Esophagus squamous epithelium (tissue), 5 donors: ENCODE results near the gene CYLD. TPM values are rescaled to one million over a fixed set of nuclear protein-coding genes. Genes with fewer than 3 reads are reported as not detected.

Source experiments
- DNase-seq: peaks from one replicate; lab custom pipeline; 2025; lab: John Stamatoyannopoulos, UW
- H3K27ac ChIP-seq, 4 donors: fragments of 200-600 bp; sonication (generic); one replicate each; pipeline ENCODE4 v1.5.1; 2016 to 2019; ENCODE audit warnings: mild to moderate bottlenecking in 1 of 4
- H3K27me3 ChIP-seq, 4 donors: fragments of 200-600 bp; sonication (generic); 1 replicate in 3 of 4; 2 replicates in 1 of 4; pipeline versions ENCODE4 v1.5.1 to v1.6.0; 2017 to 2021; ENCODE audit warnings: antibody characterized with exemption in 1 of 4
- H3K36me3 ChIP-seq, 3 donors: fragments of 200-600 bp; sonication (generic); one replicate each; pipeline ENCODE4 v1.5.1; 2016 to 2019
- H3K4me1 ChIP-seq, 3 donors: fragments of 200-600 bp; sonication (generic); one replicate each; pipeline ENCODE4 v1.5.1; 2017 to 2019
- H3K4me3 ChIP-seq, 4 donors: fragments of 200-600 bp; sonication (generic); 1 replicate in 3 of 4; 2 replicates in 1 of 4; pipeline ENCODE4 v1.5.1; 2016 to 2019; ENCODE audit warnings: mild to moderate bottlenecking in 2 of 4, moderate library complexity in 1 of 4
- H3K9me3 ChIP-seq, 3 donors: fragments of 200-600 bp; sonication (generic); one replicate each; pipeline ENCODE4 v1.5.1; 2016 to 2019
- CTCF ChIP-seq, 6 experiments: fragments of 450-650 bp in 4 of 6; fragments of 200-600 bp in 2 of 6; sonication (generic) in 2 of 6; IDR thresholded peaks; one replicate each; pipeline ENCODE4 v1.5.1; 2016 to 2019; ENCODE audit warnings: antibody characterized with exemption in 6 of 6, mild to moderate bottlenecking in 4 of 6, moderate library complexity in 4 of 6
- POLR2A ChIP-seq, 4 donors: fragments of 450-650 bp; IDR thresholded peaks; one replicate each; pipeline ENCODE4 v1.6.1; 2017; ENCODE audit warnings: antibody characterized with exemption in 4 of 4, mild to moderate bottlenecking in 4 of 4, moderate library complexity in 3 of 4
- WGBS, 2 donors: methylation state at CpG; one replicate each; pipeline ENCODE4 v1.1.5; 2018; 5-methylcytosine and 5-hydroxymethylcytosine counted together
- intact Hi-C: fragments of 100-400 bp; cut with DNase I; formaldehyde crosslinking; loops from one replicate; pipeline ENCODE4 v1.15.0; 2022
- total RNA-seq, 4 donors: library from RNA; depleted of rRNA; stranded (reverse); fragments of >200 nt; gene quantifications; one replicate each; pipeline ENCODE4 v1.1.0, GENCODE V29; 2016
- donor health status: DM: yes; HTN: yes; CAD: no.

The CYLD gene
- total RNA-seq, 4 donors from 2014 or later, result 22.6 to 45.9 (median 36.0) TPM

DNA sequence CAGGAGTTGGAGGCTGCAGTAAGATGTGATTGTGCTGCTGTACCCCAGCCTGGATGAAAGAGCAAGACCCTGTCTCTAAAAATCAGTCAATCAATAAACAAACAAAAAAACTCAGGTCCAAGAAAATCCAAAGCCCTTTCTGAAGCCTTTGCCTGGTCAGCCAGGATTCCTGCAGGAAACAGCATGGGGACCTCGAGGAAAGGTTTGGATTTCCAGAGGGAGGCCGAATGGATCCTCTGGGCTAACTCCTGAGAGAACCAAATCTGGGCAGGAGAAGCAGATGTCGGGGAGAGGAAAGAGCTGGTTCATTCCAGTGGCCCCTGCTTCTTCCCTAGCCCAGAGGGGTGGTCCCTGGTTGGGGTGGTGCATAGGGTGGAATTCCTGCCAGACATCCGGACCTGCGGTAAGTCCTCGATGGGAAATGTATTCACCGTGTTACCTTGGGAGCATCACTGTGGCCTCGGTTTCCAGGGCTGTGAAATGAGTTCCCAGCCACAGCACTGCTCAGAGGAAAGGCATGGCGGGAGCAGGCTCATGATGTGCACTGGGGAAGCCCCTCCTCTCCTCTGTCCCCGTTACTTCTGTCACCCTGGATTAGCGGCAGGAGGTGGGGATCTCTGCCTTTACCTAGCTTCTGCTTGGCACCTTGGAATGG is 75.1 kb downstream of the CYLD start:
- intact Hi-C loops, result no loop called here
- 76 to 92% methylated on average over 7 to 11 of the region's 11 CpGs for WGBS, 2 donors
- no peak for TF ChIP-seq POLR2A (IDR thresholded peaks at IDR 0.05)
- no peak for TF ChIP-seq CTCF (IDR thresholded peaks at IDR 0.05)

DNA sequence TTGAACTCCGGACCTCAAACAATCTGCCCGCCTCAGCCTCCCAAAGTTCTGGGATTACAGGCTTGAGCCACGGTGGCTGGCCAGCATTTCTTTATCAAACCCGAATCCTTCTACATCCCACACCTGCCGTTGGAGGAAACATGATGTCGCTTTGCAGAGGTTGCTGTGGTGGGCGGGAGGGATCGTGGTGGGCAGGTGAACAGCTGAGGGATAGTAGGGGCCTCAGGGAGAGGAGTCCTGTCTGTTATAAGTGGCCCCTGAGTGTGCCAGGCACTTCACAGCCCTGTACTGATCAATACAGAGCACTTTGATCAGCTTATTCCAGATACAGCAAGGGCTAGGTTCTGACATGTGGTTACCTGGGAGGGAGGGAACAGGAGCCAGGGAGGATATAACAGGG is 76.5 kb downstream of the CYLD start:
- 76 to 93% methylated on average over 7 to 8 of the region's 8 CpGs for WGBS, 2 donors
- no peak for DNase-seq
- intact Hi-C loops, result no loop called here
- no peaks in the 10 kb centered on the region for H3K36me3 ChIP-seq
- TF ChIP-seq POLR2A (IDR thresholded peaks at IDR 0.05), result no peak
- no peak for TF ChIP-seq CTCF (IDR thresholded peaks at IDR 0.05)
- no peaks in the 10 kb centered on the region for H3K27me3 ChIP-seq
- no peaks in the 10 kb centered on the region for H3K9me3 ChIP-seq
- H3K27ac ChIP-seq, result no peak overlapping the region
- no peak overlapping the region for H3K4me3 ChIP-seq
- no peaks in the 10 kb centered on the region for H3K4me1 ChIP-seq

More for the DNA sequence above, 75.1 kb downstream of the CYLD start:
- no peak overlapping the region for H3K4me3 ChIP-seq
- H3K27me3 ChIP-seq, result no peaks in the 10 kb centered on the region
- H3K36me3 ChIP-seq, result no peaks in the 10 kb centered on the region
- no peaks in the 10 kb centered on the region for H3K9me3 ChIP-seq
- no peak overlapping the region for H3K27ac ChIP-seq
- DNase-seq, result no peak
- H3K4me1 ChIP-seq, result no peaks in the 10 kb centered on the region

DNA sequence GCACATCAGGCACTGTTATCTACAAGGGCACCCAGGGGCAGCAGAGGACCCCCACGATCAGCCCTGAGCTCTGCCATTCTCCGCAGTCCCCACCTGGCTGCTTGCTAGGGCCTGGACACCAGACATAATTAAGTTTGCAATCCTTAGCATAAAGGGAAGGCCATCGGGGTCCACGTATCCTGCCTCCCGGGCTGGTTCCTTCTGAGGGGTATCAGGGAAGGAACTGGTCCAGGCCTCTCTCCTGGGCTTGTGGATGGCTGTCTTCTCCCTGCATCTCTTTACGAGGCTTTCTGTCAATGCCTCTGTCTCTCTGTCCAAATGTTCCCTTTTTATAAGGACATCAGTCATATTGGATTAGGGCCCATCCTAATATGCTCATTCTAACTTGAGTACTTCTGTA is 77.8 kb downstream of the CYLD start:
- no peak for DNase-seq
- Histone ChIP-seq H3K9me3 (no peaks in the 10 kb centered on the region), H3K27me3 (no peaks in the 10 kb centered on the region), H3K4me3 (no peak overlapping the region), H3K4me1 (no peaks in the 10 kb centered on the region), H3K36me3 (no peaks in the 10 kb centered on the region), H3K27ac (no peak overlapping the region)
- WGBS, 2 donors, result 78 to 89% methylated on average over 6 of the region's 6 CpGs
- no peak for TF ChIP-seq CTCF (IDR thresholded peaks at IDR 0.05)
- no peak for TF ChIP-seq POLR2A (IDR thresholded peaks at IDR 0.05)
- intact Hi-C loops, result no loop called here

DNA sequence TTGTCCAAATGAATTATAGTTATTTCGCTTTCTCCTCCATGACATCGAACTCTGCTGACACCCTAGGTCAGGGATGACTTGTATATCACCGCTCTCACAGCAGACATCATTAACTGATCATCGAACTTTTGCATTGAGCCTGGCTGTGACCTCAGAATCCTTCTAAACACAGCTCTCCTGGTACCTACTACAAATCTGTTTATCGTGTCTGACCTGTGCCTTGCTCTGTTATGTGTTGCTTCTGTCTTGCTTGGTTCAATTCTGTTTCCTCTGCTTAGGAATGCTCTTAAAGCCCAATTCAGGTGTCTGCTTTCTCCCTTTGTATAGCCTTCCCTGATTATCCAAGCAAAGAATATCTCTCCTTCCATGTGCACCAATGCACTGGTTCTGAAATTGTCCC is 78.3 kb downstream of the CYLD start:
- intact Hi-C loops, result no loop called here
- H3K4me3 ChIP-seq, result no peak overlapping the region
- WGBS, 2 donors, result 89 to 90% methylated on average over 5 of the region's 5 CpGs

More for the DNA sequence above, 78.3 kb downstream of the CYLD start:
- DNase-seq, result no peak
- no peak for TF ChIP-seq POLR2A (IDR thresholded peaks at IDR 0.05)
- TF ChIP-seq CTCF (IDR thresholded peaks at IDR 0.05), result no peak
- Histone ChIP-seq H3K9me3 (no peaks in the 10 kb centered on the region), H3K27ac (no peak overlapping the region), H3K27me3 (no peaks in the 10 kb centered on the region), H3K4me1 (no peaks in the 10 kb centered on the region), H3K36me3 (no peaks in the 10 kb centered on the region)
